ENCODE measurements around the gene COL11A2. TPM values are rescaled to one million over a fixed set of nuclear protein-coding genes. Genes with fewer than 3 reads are reported as not detected.

Gene COL11A2
- polyA plus RNA-seq, 1 of the 3 experiments (the other 2 are of a cell fraction) = 0.99 TPM

DNA sequence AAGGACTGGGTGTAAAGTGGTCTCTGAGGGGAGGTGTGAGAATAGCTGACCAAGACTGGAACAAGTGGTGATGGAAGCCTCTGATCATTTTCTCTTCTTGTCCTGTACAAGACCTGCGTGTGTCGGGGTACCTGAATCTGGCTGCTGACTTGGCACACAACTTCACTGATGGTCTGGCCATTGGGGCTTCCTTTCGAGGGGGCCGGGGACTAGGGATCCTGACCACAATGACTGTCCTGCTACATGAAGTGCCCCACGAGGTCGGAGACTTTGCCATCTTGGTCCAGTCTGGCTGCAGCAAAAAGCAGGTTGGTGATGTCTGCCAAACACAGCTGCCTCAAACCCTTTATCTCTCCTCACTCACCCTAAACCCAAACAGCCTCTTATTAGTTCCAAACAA, 10.5 kb upstream of the COL11A2 start:
- TF ChIP-seq GABPA (IDR thresholded peaks at IDR 0.05; ENCODE audit: low read depth) = no peak
- no peak for TF ChIP-seq REST (IDR thresholded peaks at IDR 0.05; ENCODE audit: low read depth, low read length)
- TF ChIP-seq, protein P1, sequence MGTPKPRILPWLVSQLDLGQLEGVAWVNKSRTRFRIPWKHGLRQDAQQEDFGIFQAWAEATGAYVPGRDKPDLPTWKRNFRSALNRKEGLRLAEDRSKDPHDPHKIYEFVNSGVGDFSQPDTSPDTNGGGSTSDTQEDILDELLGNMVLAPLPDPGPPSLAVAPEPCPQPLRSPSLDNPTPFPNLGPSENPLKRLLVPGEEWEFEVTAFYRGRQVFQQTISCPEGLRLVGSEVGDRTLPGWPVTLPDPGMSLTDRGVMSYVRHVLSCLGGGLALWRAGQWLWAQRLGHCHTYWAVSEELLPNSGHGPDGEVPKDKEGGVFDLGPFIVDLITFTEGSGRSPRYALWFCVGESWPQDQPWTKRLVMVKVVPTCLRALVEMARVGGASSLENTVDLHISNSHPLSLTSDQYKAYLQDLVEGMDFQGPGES (IDR thresholded peaks at IDR 0.05; ENCODE audit: low read depth, low read length) = no peak
- no peak for TF ChIP-seq JUND (IDR thresholded peaks at IDR 0.05)
- TF ChIP-seq CHD2 (IDR thresholded peaks at IDR 0.05; ENCODE audit: low read length, partially characterized antibody) = no peak
- TF ChIP-seq, protein P2, sequence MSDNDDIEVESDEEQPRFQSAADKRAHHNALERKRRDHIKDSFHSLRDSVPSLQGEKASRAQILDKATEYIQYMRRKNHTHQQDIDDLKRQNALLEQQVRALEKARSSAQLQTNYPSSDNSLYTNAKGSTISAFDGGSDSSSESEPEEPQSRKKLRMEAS (IDR thresholded peaks at IDR 0.05; ENCODE audit: low read depth) = no peak
- TF ChIP-seq NRF1 (IDR thresholded peaks at IDR 0.05; ENCODE audit: low read depth, low read length) = no peak
- TF ChIP-seq SMC3 (IDR thresholded peaks at IDR 0.05; ENCODE audit: low read depth, low read length) = no peak
- TF ChIP-seq FOXM1 (IDR thresholded peaks at IDR 0.05; ENCODE audit: low read depth) = no peak
- no peak for TF ChIP-seq POLR2AphosphoS5 (IDR thresholded peaks at IDR 0.05; ENCODE audit: low read depth, low read length)
- TF ChIP-seq SIN3A (IDR thresholded peaks at IDR 0.05; ENCODE audit: borderline replicate concordance, low read depth, low read length) = no peak
- no peak for TF ChIP-seq NFIC (IDR thresholded peaks at IDR 0.05; ENCODE audit: borderline replicate concordance)
- TF ChIP-seq TAF1 (IDR thresholded peaks at IDR 0.05; ENCODE audit: borderline replicate concordance, low read depth, low read length) = no peak
- TF ChIP-seq, protein P3, sequence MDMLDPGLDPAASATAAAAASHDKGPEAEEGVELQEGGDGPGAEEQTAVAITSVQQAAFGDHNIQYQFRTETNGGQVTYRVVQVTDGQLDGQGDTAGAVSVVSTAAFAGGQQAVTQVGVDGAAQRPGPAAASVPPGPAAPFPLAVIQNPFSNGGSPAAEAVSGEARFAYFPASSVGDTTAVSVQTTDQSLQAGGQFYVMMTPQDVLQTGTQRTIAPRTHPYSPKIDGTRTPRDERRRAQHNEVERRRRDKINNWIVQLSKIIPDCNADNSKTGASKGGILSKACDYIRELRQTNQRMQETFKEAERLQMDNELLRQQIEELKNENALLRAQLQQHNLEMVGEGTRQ (IDR thresholded peaks at IDR 0.05; ENCODE audit: borderline replicate concordance, low read depth, low read length) = no peak
- no peak for TF ChIP-seq MXI1 (IDR thresholded peaks at IDR 0.05; ENCODE audit: low read depth, low read length)
- no peak for TF ChIP-seq RCOR1 (IDR thresholded peaks at IDR 0.05; ENCODE audit: low read length)
- no peak for TF ChIP-seq YY1 (IDR thresholded peaks at IDR 0.05; ENCODE audit: low read depth)
- Histone ChIP-seq H3K27me3 (ENCODE audit: insufficient read depth) (no peaks in the 10 kb centered on the region), H4K20me1 (ENCODE audit: insufficient read depth) (peaks cover 19% of the 10 kb centered on the region; the same call in 1 of the 2 replicates), H3K9me2 (no peaks in the 10 kb centered on the region), H3K9ac (no peak overlapping the region), H3K27ac (ENCODE audit: low read depth in 2 of 2, low read length in 1 of 2) (no peak overlapping the region), H3K9me3 (no peaks in the 10 kb centered on the region), H2AFZ (ENCODE audit: low read depth) (no peak overlapping the region), H3K4me2 (peak overlapping the region; percentile 97; the same call in 1 of the 2 replicates), H3F3A (replicated peaks; ENCODE audit: insufficient read depth) (peaks cover 18% of the 10 kb centered on the region), H3K36me3 (replicated peaks in 1 of 2; ENCODE audit: control insufficient read depth in 1 of 2, insufficient read depth in 2 of 2, low read length in 1 of 2) (peaks cover 17 to 22% of the 10 kb centered on the region in 2 experiments), H3K79me2 (ENCODE audit: insufficient read depth) (peaks cover 64% of the 10 kb centered on the region), H3K4me1 (ENCODE audit: control insufficient read depth in 1 of 2, insufficient read depth in 2 of 2, low read depth in 1 of 2, low read length in 1 of 2) (peaks cover 28 to 51% of the 10 kb centered on the region in 2 experiments; a peak in 3 of 4 replicates), H3K4me3 (ENCODE audit: low read depth in 2 of 2, low read length in 1 of 2) (no peak overlapping the region)
- ChIA-PET POLR2A (no interaction called here), CTCF (interaction anchor here (0.5 kb wide), 1 partner anchor 41 kb away, joined by 3 read pairs; no protein-coding TSS in a partner anchor)
- 38% methylated on average over 3 of the region's 6 CpGs for WGBS (ENCODE audit: low lambda C conversion rate)
- DNase-seq = no peak

Measured in SK-N-SH (cell line).